ENCODE measurements around the gene ZCCHC3. TPM values are rescaled to one million over a fixed set of nuclear protein-coding genes. Genes with fewer than 3 reads are reported as not detected.
A peak's percentile ranks its signal among the peaks of the same experiment; 100 is the strongest.

The ZCCHC3 gene
- total and polyA plus RNA-seq, 4 donors, result 2.4 to 22.1 (median 5.6) TPM

DNA sequence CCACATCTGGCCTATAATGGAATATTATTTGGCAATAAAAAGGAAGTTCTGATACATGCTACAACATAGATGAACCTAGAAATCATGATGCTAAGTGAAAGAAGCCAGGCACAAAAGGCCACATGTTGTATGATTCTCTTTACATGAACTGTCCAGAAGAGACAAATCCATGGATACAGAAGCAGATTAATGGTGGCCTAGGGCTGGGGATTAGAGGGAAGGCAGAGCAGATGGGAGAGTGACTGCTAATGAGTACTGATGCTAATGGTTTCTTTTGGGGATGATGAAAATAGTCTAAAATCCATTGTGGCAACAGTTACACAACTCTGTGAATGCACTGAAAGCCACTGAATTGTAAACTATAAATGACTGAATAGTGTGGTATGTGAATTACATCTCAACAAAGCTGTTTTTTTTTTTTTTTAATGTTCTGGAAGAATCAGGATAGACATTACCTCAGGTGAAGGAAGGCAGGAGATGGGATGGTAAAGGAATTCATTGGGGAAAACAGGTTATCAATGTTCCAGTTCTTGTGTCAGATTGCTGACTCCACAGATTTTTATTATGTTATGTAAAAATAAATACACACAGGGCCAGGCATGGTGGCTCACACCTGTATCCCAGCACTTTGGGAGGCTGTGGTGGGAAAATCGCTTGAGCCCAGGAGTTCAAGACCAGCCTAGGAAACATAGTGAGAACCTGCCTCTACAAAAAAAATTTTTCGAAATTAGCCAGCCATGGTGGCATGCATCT is 19.1 kb downstream of the ZCCHC3 start:
- H3K27ac ChIP-seq (ENCODE audit: low read depth in 1 of 2, low read length in 2 of 2), result no peak overlapping the region
- no peaks in the 10 kb centered on the region for H3K27me3 ChIP-seq (ENCODE audit: control insufficient read depth in 4 of 4, insufficient read depth in 4 of 4, low read length in 3 of 4)
- no peaks in the 10 kb centered on the region for H3K9me3 ChIP-seq (ENCODE audit: control insufficient read depth in 4 of 4, low read length in 3 of 4)
- H3K4me1 ChIP-seq (ENCODE audit: control insufficient read depth in 4 of 4, insufficient read depth in 4 of 4, low read length in 3 of 4), result no peaks in the 10 kb centered on the region
- DNase-seq (ENCODE audit: low spot score), result no peak
- no peak overlapping the region for H3K9ac ChIP-seq (ENCODE audit: low read depth in 1 of 2, low read length in 2 of 2)
- TF ChIP-seq RXRA (IDR thresholded peaks at IDR 0.05), result no peak
- TF ChIP-seq FOXA1 (IDR thresholded peaks at IDR 0.05), result no peak
- TF ChIP-seq HNF4G (IDR thresholded peaks at IDR 0.05), result no peak
- no peak for TF ChIP-seq GABPA (IDR thresholded peaks at IDR 0.05 in 1 of 2, conservative IDR thresholded peaks at IDR 0.05 in 1 of 2)
- 92% methylated on average over 2 of the region's 2 CpGs for WGBS
- no peaks in the 10 kb centered on the region for H3K36me3 ChIP-seq (ENCODE audit: control insufficient read depth in 4 of 4, insufficient read depth in 3 of 4, low read depth in 1 of 4, low read length in 3 of 4)
- H3K4me3 ChIP-seq (ENCODE audit: low read depth in 1 of 3, low read length in 3 of 3), result no peak overlapping the region

DNA sequence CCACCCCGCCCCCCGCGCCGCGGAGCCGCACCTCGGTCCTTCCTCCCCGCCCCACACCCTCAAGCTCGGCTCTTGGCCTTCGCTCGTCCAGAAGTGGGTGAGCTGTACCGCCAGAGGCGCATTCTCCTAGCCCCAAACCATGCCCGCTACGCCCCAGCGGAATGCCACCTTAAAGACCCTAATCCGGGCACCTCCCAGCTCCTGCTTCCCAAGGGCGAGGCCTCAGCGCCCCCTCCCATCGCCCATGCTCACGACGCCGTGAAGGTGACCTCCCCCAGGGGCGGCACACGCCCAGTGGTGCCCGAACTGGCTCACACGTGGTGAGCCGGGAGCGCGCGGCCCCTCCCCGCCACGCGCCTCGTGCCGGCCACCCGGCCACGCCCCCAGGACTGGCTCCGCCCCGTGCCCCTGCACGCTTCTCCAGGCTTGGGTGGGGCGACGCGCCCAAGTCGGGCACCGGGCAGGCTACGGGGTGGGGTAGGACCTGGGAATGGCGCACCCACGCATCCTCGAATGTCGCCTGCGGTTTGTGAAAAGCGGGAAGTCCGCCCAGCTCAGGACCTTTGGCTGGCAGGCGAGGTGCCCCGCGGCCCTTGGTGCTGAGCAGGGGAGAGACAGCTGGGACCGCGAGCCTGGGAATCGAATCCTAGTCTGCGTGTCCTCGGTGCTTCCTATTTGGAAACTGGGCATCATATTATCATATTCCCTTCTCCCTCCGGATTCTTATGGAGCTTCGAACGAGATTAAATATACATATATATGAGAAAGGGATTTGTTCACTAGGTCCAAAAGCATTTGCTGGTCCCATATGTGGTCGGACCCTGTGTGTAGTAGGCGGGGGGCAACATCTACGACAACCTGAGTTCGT is 27.0 kb downstream of the ZCCHC3 start:
- Histone ChIP-seq H3K4me3 (ENCODE audit: low read depth in 1 of 3, low read length in 3 of 3) (peak overlapping the region; percentile 68 to 88 (median 85)), H3K9me3 (ENCODE audit: control insufficient read depth in 4 of 4, low read length in 3 of 4) (no peaks in the 10 kb centered on the region), H3K9ac (ENCODE audit: low read depth in 1 of 2, low read length in 2 of 2) (peak overlapping the region; percentile 72 to 90), H3K27me3 (ENCODE audit: control insufficient read depth in 4 of 4, insufficient read depth in 4 of 4, low read length in 3 of 4) (no peaks in the 10 kb centered on the region), H3K4me1 (ENCODE audit: control insufficient read depth in 4 of 4, insufficient read depth in 4 of 4, low read length in 3 of 4) (peaks cover 7 to 31% (median 16%) of the 10 kb centered on the region in 4 donors), H3K36me3 (ENCODE audit: control insufficient read depth in 4 of 4, insufficient read depth in 3 of 4, low read depth in 1 of 4, low read length in 3 of 4) (no peaks in the 10 kb centered on the region), H3K27ac (ENCODE audit: low read depth in 1 of 2, low read length in 2 of 2) (peak overlapping the region; percentile 88 to 89)
- TF ChIP-seq FOXA2 (IDR thresholded peaks at IDR 0.05) (no peak), EGR1 (IDR thresholded peaks at IDR 0.05; ENCODE audit: low read depth in 2 of 2) (no peak), NR2F2 (IDR thresholded peaks at IDR 0.05) (no peak), HNF4A (conservative IDR thresholded peaks at IDR 0.05) (no peak), HNF4G (IDR thresholded peaks at IDR 0.05) (no peak), GABPA (IDR thresholded peaks at IDR 0.05 in 1 of 2, conservative IDR thresholded peaks at IDR 0.05 in 1 of 2) (no peak), TAF1 (conservative IDR thresholded peaks at IDR 0.05) (no peak), RXRA (IDR thresholded peaks at IDR 0.05) (no peak), YY1 (IDR thresholded peaks at IDR 0.05) (peak; percentile 55), RAD21 (IDR thresholded peaks at IDR 0.05) (peak in 1 of 2 donors; percentile 4), SP1 (IDR thresholded peaks at IDR 0.05) (peak; percentile 9), JUND (IDR thresholded peaks at IDR 0.05) (no peak), FOXA1 (IDR thresholded peaks at IDR 0.05) (no peak)
- TF ChIP-seq, protein P1, sequence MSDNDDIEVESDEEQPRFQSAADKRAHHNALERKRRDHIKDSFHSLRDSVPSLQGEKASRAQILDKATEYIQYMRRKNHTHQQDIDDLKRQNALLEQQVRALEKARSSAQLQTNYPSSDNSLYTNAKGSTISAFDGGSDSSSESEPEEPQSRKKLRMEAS (IDR thresholded peaks at IDR 0.05), result peak; percentile 17
- TF ChIP-seq, protein P2, sequence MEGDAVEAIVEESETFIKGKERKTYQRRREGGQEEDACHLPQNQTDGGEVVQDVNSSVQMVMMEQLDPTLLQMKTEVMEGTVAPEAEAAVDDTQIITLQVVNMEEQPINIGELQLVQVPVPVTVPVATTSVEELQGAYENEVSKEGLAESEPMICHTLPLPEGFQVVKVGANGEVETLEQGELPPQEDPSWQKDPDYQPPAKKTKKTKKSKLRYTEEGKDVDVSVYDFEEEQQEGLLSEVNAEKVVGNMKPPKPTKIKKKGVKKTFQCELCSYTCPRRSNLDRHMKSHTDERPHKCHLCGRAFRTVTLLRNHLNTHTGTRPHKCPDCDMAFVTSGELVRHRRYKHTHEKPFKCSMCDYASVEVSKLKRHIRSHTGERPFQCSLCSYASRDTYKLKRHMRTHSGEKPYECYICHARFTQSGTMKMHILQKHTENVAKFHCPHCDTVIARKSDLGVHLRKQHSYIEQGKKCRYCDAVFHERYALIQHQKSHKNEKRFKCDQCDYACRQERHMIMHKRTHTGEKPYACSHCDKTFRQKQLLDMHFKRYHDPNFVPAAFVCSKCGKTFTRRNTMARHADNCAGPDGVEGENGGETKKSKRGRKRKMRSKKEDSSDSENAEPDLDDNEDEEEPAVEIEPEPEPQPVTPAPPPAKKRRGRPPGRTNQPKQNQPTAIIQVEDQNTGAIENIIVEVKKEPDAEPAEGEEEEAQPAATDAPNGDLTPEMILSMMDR (IDR thresholded peaks at IDR 0.05; ENCODE audit: low read depth, low read length, missing input control), result no peak
- TF ChIP-seq, protein P3, sequence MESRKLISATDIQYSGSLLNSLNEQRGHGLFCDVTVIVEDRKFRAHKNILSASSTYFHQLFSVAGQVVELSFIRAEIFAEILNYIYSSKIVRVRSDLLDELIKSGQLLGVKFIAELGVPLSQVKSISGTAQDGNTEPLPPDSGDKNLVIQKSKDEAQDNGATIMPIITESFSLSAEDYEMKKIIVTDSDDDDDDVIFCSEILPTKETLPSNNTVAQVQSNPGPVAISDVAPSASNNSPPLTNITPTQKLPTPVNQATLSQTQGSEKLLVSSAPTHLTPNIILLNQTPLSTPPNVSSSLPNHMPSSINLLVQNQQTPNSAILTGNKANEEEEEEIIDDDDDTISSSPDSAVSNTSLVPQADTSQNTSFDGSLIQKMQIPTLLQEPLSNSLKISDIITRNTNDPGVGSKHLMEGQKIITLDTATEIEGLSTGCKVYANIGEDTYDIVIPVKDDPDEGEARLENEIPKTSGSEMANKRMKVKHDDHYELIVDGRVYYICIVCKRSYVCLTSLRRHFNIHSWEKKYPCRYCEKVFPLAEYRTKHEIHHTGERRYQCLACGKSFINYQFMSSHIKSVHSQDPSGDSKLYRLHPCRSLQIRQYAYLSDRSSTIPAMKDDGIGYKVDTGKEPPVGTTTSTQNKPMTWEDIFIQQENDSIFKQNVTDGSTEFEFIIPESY (IDR thresholded peaks at IDR 0.05), result no peak
- TF ChIP-seq, protein P4, sequence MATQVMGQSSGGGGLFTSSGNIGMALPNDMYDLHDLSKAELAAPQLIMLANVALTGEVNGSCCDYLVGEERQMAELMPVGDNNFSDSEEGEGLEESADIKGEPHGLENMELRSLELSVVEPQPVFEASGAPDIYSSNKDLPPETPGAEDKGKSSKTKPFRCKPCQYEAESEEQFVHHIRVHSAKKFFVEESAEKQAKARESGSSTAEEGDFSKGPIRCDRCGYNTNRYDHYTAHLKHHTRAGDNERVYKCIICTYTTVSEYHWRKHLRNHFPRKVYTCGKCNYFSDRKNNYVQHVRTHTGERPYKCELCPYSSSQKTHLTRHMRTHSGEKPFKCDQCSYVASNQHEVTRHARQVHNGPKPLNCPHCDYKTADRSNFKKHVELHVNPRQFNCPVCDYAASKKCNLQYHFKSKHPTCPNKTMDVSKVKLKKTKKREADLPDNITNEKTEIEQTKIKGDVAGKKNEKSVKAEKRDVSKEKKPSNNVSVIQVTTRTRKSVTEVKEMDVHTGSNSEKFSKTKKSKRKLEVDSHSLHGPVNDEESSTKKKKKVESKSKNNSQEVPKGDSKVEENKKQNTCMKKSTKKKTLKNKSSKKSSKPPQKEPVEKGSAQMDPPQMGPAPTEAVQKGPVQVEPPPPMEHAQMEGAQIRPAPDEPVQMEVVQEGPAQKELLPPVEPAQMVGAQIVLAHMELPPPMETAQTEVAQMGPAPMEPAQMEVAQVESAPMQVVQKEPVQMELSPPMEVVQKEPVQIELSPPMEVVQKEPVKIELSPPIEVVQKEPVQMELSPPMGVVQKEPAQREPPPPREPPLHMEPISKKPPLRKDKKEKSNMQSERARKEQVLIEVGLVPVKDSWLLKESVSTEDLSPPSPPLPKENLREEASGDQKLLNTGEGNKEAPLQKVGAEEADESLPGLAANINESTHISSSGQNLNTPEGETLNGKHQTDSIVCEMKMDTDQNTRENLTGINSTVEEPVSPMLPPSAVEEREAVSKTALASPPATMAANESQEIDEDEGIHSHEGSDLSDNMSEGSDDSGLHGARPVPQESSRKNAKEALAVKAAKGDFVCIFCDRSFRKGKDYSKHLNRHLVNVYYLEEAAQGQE (IDR thresholded peaks at IDR 0.05), result peak; percentile 8
- TF ChIP-seq, protein P5, sequence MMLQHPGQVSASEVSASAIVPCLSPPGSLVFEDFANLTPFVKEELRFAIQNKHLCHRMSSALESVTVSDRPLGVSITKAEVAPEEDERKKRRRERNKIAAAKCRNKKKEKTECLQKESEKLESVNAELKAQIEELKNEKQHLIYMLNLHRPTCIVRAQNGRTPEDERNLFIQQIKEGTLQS (IDR thresholded peaks at IDR 0.05), result no peak
- DNase-seq (ENCODE audit: low spot score), result peak; percentile 96
- WGBS, result under 1% methylated on average over 69 of the region's 69 CpGs

Measured in liver (tissue), 9 donors.